ENCODE measurements around the gene RABGAP1L. TPM values are rescaled to one million over a fixed set of nuclear protein-coding genes. Genes with fewer than 3 reads are reported as not detected.
"Not testable (repeated sequence)": the region's sequence is repeated elsewhere in the genome, so short reads cannot be mapped to it uniquely, and the experiment has no call there.

Gene RABGAP1L
- total RNA-seq, 6 donors from 2014 or later: 41.3 to 229 (median 85.3) TPM

DNA sequence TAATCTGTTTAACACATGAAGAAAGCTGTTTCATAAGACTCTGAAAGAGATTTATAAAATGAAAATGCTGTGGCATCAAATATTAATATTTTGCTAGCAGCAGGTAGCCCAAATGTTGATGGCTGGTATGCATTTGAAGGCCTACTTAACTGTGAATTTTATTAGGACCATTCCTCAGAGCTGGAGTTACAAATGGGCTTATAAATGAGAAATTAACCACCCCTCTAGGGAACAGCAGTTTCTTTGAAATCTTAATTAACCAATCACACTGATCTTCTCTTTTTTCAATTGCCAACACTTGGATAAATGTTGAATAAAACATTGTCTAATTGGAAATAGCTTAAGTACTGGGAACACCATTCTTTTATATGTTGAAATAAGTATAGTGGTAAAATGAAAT is 418.4 kb downstream of the RABGAP1L start:
- H3K9me3 ChIP-seq: peaks cover 3 to 16% (median 15%) of the 10 kb centered on the region in 4 donors
- no peak for DNase-seq
- H3K4me1 ChIP-seq: no peaks in the 10 kb centered on the region
- no peak overlapping the region for H3K27ac ChIP-seq
- H3K4me3 ChIP-seq: no peak overlapping the region
- H3K27me3 ChIP-seq: no peaks in the 10 kb centered on the region
- no peak for ATAC-seq (ENCODE audit: low FRiP score in 2 of 2)
- no peaks in the 10 kb centered on the region for H3K36me3 ChIP-seq
- TF ChIP-seq POLR2A (IDR thresholded peaks at IDR 0.05): no peak
- no peak for TF ChIP-seq EP300 (IDR thresholded peaks at IDR 0.05)
- TF ChIP-seq, protein P1, sequence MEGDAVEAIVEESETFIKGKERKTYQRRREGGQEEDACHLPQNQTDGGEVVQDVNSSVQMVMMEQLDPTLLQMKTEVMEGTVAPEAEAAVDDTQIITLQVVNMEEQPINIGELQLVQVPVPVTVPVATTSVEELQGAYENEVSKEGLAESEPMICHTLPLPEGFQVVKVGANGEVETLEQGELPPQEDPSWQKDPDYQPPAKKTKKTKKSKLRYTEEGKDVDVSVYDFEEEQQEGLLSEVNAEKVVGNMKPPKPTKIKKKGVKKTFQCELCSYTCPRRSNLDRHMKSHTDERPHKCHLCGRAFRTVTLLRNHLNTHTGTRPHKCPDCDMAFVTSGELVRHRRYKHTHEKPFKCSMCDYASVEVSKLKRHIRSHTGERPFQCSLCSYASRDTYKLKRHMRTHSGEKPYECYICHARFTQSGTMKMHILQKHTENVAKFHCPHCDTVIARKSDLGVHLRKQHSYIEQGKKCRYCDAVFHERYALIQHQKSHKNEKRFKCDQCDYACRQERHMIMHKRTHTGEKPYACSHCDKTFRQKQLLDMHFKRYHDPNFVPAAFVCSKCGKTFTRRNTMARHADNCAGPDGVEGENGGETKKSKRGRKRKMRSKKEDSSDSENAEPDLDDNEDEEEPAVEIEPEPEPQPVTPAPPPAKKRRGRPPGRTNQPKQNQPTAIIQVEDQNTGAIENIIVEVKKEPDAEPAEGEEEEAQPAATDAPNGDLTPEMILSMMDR (IDR thresholded peaks at IDR 0.05): no peak
- TF ChIP-seq POLR2AphosphoS5 (IDR thresholded peaks at IDR 0.05): no peak

DNA sequence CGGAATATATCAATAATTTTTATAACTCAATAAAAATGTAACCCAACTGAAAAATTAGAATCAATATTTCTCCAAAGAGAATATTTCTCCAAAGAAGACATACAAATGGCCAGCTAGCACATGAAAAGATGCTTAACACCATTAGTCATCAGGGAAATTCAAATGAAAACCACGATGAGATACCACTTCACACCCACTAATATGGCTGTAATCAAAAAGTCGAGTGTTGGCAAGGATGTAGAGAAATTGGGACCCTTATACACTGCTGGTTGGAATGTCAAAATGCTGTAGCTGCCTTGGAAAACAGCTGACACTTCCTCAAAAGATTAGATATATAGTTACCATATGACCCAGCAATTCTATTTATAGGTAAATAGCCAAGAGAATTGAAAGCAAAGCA is 421.5 kb downstream of the RABGAP1L start:
- DNase-seq (no peak), ATAC-seq (ENCODE audit: low FRiP score in 2 of 2) (no peak)
- 47 to 90% methylated on average over 3 of the region's 3 CpGs for WGBS, 2 donors
- Histone ChIP-seq H3K27me3 (no peaks in the 10 kb centered on the region), H3K36me3 (no peaks in the 10 kb centered on the region), H3K9me3 (peaks cover 3 to 10% (median 8%) of the 10 kb centered on the region in 4 donors), H3K4me3 (no peak overlapping the region), H3K4me1 (no peaks in the 10 kb centered on the region), H3K27ac (no peak overlapping the region)
- TF ChIP-seq POLR2A (IDR thresholded peaks at IDR 0.05) (no peak), EP300 (IDR thresholded peaks at IDR 0.05) (no peak), POLR2AphosphoS5 (IDR thresholded peaks at IDR 0.05) (no peak)
- TF ChIP-seq, protein P1 (IDR thresholded peaks at IDR 0.05): no peak

DNA sequence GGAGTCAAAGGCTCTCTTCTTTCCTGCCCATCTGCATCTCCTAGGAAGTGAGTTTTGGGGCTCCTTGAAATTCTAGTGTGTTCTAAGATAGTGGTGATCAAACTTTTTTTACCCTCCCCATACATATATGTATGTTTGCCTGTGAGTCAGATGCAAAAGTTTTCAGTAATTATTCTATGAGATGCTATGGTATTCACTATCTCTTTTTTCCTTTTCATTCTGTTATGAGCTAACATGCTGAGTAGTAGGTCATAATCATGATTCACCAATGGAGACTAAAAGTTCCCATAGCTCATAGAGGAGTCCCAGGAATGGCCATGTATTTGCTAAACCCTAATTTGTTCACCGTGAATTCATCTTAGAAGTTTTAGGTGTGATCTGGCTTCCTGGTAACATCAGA is 424.0 kb downstream of the RABGAP1L start:
- no peak for DNase-seq
- ATAC-seq (ENCODE audit: low FRiP score in 2 of 2): no peak
- no peaks in the 10 kb centered on the region for H3K4me1 ChIP-seq
- WGBS, 2 donors: 91 to 100% methylated on average over 1 of the region's 1 CpG
- H3K4me3 ChIP-seq: no peak overlapping the region
- H3K27me3 ChIP-seq: no peaks in the 10 kb centered on the region
- H3K36me3 ChIP-seq: peaks cover 0 to 3% (median 0%) of the 10 kb centered on the region in 4 donors
- H3K9me3 ChIP-seq: peaks cover 0 to 8% (median 2%) of the 10 kb centered on the region in 4 donors
- H3K27ac ChIP-seq: no peak overlapping the region
- TF ChIP-seq POLR2A (IDR thresholded peaks at IDR 0.05) (no peak), EP300 (IDR thresholded peaks at IDR 0.05) (no peak), POLR2AphosphoS5 (IDR thresholded peaks at IDR 0.05) (no peak)
- TF ChIP-seq, protein P1 (IDR thresholded peaks at IDR 0.05): no peak

DNA sequence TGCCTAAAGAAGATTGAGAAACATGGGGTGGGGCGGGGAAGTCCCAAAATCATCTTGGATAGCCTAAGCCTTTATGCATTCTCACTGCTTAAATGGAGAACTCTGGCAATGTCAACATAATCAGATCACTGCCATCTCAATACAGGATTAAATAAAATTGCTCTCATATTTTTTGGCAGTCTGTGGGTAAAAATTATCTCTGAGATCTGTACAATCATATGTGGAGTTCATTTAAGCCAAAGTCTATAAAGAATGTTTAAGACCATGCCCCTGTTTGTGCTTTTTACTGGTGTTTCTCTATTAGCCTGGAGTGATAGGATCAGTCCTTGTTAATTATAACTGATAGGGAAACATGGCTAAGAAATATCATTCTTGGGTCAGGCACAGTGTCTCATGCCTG is 424.8 kb downstream of the RABGAP1L start:
- DNase-seq (no peak), ATAC-seq (ENCODE audit: low FRiP score in 2 of 2) (no peak)
- no peak overlapping the region for H3K27ac ChIP-seq
- peaks cover 0 to 3% (median 0%) of the 10 kb centered on the region in 4 donors for H3K36me3 ChIP-seq
- TF ChIP-seq POLR2A (IDR thresholded peaks at IDR 0.05) (no peak), POLR2AphosphoS5 (IDR thresholded peaks at IDR 0.05) (no peak), EP300 (IDR thresholded peaks at IDR 0.05) (no peak)
- TF ChIP-seq, protein P1 (IDR thresholded peaks at IDR 0.05): no peak
- 100% methylated on average over 1 of the region's 1 CpG for WGBS, 2 donors
- H3K9me3 ChIP-seq: peaks cover 0 to 12% (median 5%) of the 10 kb centered on the region in 4 donors
- H3K27me3 ChIP-seq: no peaks in the 10 kb centered on the region
- no peaks in the 10 kb centered on the region for H3K4me1 ChIP-seq
- no peak overlapping the region for H3K4me3 ChIP-seq

DNA sequence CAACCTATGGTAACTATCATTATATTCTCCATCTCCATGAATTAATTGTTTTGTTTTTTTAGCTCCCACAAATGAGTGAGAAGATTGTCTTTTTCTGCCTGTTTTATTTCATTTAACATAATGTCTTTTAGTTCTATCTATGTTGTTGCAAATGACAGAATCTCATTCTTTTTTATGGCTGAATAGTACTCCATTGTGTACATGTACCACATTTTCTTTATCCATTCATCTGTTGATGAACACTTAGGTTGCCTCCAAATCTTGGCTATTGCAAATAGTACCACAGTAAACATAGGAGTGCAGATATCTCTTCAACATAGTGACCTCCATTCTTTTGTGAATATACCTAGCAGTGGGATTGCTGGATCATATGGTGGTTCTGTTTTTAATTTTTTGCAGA is 429.3 kb downstream of the RABGAP1L start:
- H3K36me3 ChIP-seq; H3K4me3 ChIP-seq; ATAC-seq (ENCODE audit: low FRiP score in 2 of 2); H3K27ac ChIP-seq; DNase-seq; H3K4me1 ChIP-seq; H3K27me3 ChIP-seq: not testable (repeated sequence)
- peaks cover 0 to 15% (median 6%) of the 10 kb centered on the region in 4 donors for H3K9me3 ChIP-seq
